K562 (cell line): Measurements from ENCODE around the gene SPOUT1. TPM values are rescaled to one million over a fixed set of nuclear protein-coding genes. Genes with fewer than 3 reads are reported as not detected.

Experiments
- ATAC-seq: fragments of 200-7000 bp; cut with Tn5 transposase; 3 replicates; pipeline ENCODE4 v1.9.1; 2020; ENCODE audit warnings: moderate library complexity
- BruUV-seq: library from RNA; stranded (reverse); fragments of 400-500 nt; replicated peaks from 2 replicates; lab custom pipeline; 2021; lab: Mats Ljungman, UMichigan
- CTCF ChIA-PET: fragments of 300-600 bp; formaldehyde crosslinking; extraction: SDS; loops from one replicate; lab custom pipeline; 2021; ENCODE audit warnings: low intra/inter-chr PET ratio; lab: Yijun Ruan, JAX
- POLR2A ChIA-PET: fragments of 300-600, 350-650 bp; sonication (Branson Sonifier 250); formaldehyde crosslinking; extraction: SDS; loops from one replicate; lab custom pipeline; 2021; ENCODE audit warnings: antibody characterized with exemption, inconsistent platforms; lab: Yijun Ruan, JAX
- DNase-seq, 4 experiments: peaks; one replicate each; pipeline versions ENCODE4 v3.0.0 to v3.0.0-alpha.2; 2011 to 2018; ENCODE audit warnings: low spot score in 3 of 4, mixed read lengths in 3 of 4; ENCODE audit errors: extremely low read depth in 1 of 4
- FAIRE-seq: peaks from 2 replicates; lab custom pipeline; 2011; peaks lifted over from hg19 to GRCh38; lab: Jason Lieb, UNC
- H2AFZ ChIP-seq: 2 replicates; pipeline ENCODE4 v1.6.0; 2011; ENCODE audit warnings: low read depth, low read length, control low read depth, inconsistent platforms
- H3K27ac ChIP-seq: fragments of 200-600 bp; 3 replicates; pipeline ENCODE4 v1.8.0; 2011; ENCODE audit warnings: low read depth, mild to moderate bottlenecking, control low read depth, inconsistent platforms, low read length, moderate library complexity, mixed read lengths; ENCODE audit errors: extremely low read depth
- H3K27me3 ChIP-seq, 2 experiments: fragments of 300-600 bp in 1 of 2; 2 replicates in 1 of 2; 3 replicates in 1 of 2; pipeline versions ENCODE4 v1.6.0 to v1.8.0; 2011; ENCODE audit warnings: inconsistent platforms in 2 of 2, low read length in 2 of 2, mild to moderate bottlenecking in 1 of 2, mixed read lengths in 1 of 2, moderate library complexity in 1 of 2; ENCODE audit not compliant: control insufficient read depth in 2 of 2, insufficient read depth in 2 of 2
- H3K36me3 ChIP-seq: fragments of 300-600 bp; 3 replicates; pipeline ENCODE4 v1.8.0; 2011; ENCODE audit warnings: mild to moderate bottlenecking, low read length, inconsistent platforms; ENCODE audit not compliant: control insufficient read depth, insufficient read depth
- H3K4me1 ChIP-seq, 2 experiments: fragments of 200-600 bp in 1 of 2; replicated peaks in 1 of 2; 2 replicates in 1 of 2; 3 replicates in 1 of 2; pipeline versions ENCODE4 v1.5.1 to v1.8.0; 2011; ENCODE audit warnings: inconsistent platforms in 2 of 2, low read length in 2 of 2, mild to moderate bottlenecking in 1 of 2, mixed read lengths in 1 of 2, moderate library complexity in 1 of 2; ENCODE audit not compliant: control insufficient read depth in 2 of 2, insufficient read depth in 2 of 2
- H3K4me2 ChIP-seq: 2 replicates; pipeline ENCODE4 v1.6.1; 2011; ENCODE audit warnings: low read length, control low read depth, inconsistent platforms, mixed read lengths; ENCODE audit not compliant: insufficient read depth
- H3K4me3 ChIP-seq: fragments of 200-600 bp; sonication (generic), shearing (Covaris generic); 2 replicates; pipeline ENCODE4 v1.5.1; 2016; ENCODE audit warnings: control low read depth, inconsistent platforms
- H3K79me2 ChIP-seq: fragments of 200-600 bp; 3 replicates; pipeline ENCODE4 v1.8.0; 2011; ENCODE audit warnings: low read length, inconsistent platforms; ENCODE audit not compliant: control insufficient read depth, insufficient read depth
- H3K9ac ChIP-seq, 2 experiments: 2 replicates each; pipeline versions ENCODE4 v1.6.0 to v1.6.1; 2011; ENCODE audit warnings: low read depth in 2 of 2, low read length in 2 of 2, control low read depth in 1 of 2, inconsistent platforms in 1 of 2, mild to moderate bottlenecking in 1 of 2, mixed read lengths in 1 of 2; ENCODE audit not compliant: insufficient read depth in 1 of 2
- H3K9me1 ChIP-seq: one replicate; pipeline ENCODE4 v1.6.0; 2011; ENCODE audit warnings: inconsistent platforms, mild to moderate bottlenecking, low read length, moderate library complexity; ENCODE audit not compliant: control insufficient read depth, insufficient read depth
- H3K9me3 ChIP-seq: replicated peaks from 2 replicates; pipeline ENCODE4 v1.5.1; 2011; ENCODE audit warnings: low read depth, low read length, inconsistent platforms; ENCODE audit not compliant: control insufficient read depth, insufficient read depth
- H4K20me1 ChIP-seq: replicated peaks from 2 replicates; pipeline ENCODE4 v1.6.1; 2011; ENCODE audit warnings: low read length, inconsistent platforms, mixed read lengths; ENCODE audit not compliant: control insufficient read depth, insufficient read depth
- CEBPG ChIP-seq, 3 experiments: fragments of 200-800 bp in 1 of 3; sonication (Bioruptor generic) in 1 of 3; sonication (generic) in 1 of 3; formaldehyde crosslinking in 1 of 3; IDR thresholded peaks in 2 of 3; conservative IDR thresholded peaks in 1 of 3; 2 replicates each; pipeline versions ENCODE4 v1.6.1 to v1.8.0; 2016 to 2022; ENCODE audit warnings: missing compliant biosample characterization in 2 of 3, missing genetic modification characterization in 2 of 3, mild to moderate bottlenecking in 1 of 3, missing genetic modification reagents in 1 of 3
- ESRRB ChIP-seq: fragments of 250-450 bp; sonication (Bioruptor Pico); IDR thresholded peaks from 2 replicates; pipeline ENCODE4 v1.5.0; 2020; ENCODE audit warnings: mild to moderate bottlenecking, moderate library complexity, borderline replicate concordance
- NFRKB ChIP-seq: fragments of 450-650 bp; IDR thresholded peaks from 2 replicates; pipeline ENCODE4 v1.6.1; 2016; ENCODE audit warnings: low read depth
- ZEB2 ChIP-seq: fragments of 450-650 bp; IDR thresholded peaks from 2 replicates; pipeline ENCODE4 v1.6.1; 2016
- ZNF395 ChIP-seq: fragments of 200-800 bp; sonication (Bioruptor generic); IDR thresholded peaks from 2 replicates; pipeline ENCODE4 v1.6.1; 2017; ENCODE audit warnings: missing genetic modification characterization, missing compliant biosample characterization
- ZNF592 ChIP-seq: fragments of 450-650 bp; IDR thresholded peaks from 2 replicates; pipeline ENCODE4 v1.6.1; 2017; ENCODE audit warnings: antibody characterized with exemption, mild to moderate bottlenecking
- ZNF644 ChIP-seq: fragments of 200-800 bp; sonication (Bioruptor generic); IDR thresholded peaks from 2 replicates; pipeline ENCODE4 v1.6.1; 2016; ENCODE audit warnings: low read depth, missing genetic modification characterization, missing compliant biosample characterization
- WGBS: fragments of 100-300 bp; shearing (Covaris generic); methylation state at CpG from one replicate; pipeline ENCODE4 v1.1.6; 2016; ENCODE audit warnings: low coverage, mixed read lengths; ENCODE audit not compliant: insufficient coverage; ENCODE audit errors: missing lambda C conversion rate; 5-methylcytosine and 5-hydroxymethylcytosine counted together
- in situ Hi-C: fragments of 300-500 bp; cut with MboI; formaldehyde crosslinking; loops from 4 replicates; pipeline ENCODE4 v1.15.0; 2018; ENCODE audit warnings: inconsistent platforms, mixed read lengths
- intact Hi-C: fragments of 100-400 bp; cut with micrococcal nuclease; formaldehyde crosslinking; loops from 2 replicates; pipeline ENCODE4 v1.14.2; 2022
- polyA plus RNA-seq, 8 experiments: library from polyadenylated mRNA; depleted of rRNA in 4 of 8; stranded (reverse) in 5 of 8; unstranded in 3 of 8; fragments of >200 nt; fragmentation: Nextera tagmentation in 2 of 8; fragmentation: Illumina TruSeq in 1 of 8; extraction: Ambion mirVana in 2 of 8; extraction: Trizol in 1 of 8; gene quantifications; 2 replicates each; pipeline versions ENCODE4 v1.2.1 to v1.2.3, GENCODE V29; 2011 to 2014; ENCODE audit warnings: inconsistent platforms in 1 of 8, missing spikeins in 1 of 8
- total RNA-seq, 7 experiments: library from RNA; depleted of rRNA in 6 of 7; stranded (reverse); fragments of >200 nt in 6 of 7; fragmentation: Illumina TruSeq in 2 of 7; extraction: Trizol in 2 of 7; gene quantifications; 2 replicates each; pipeline versions ENCODE4 v1.2.1 to v1.2.3, GENCODE V29; 2011 to 2021; ENCODE audit warnings: low replicate concordance in 1 of 7
- TF ChIP-seq, protein P1 (sequence below), 2 experiments: fragments of 450-650 bp in 1 of 2; sonication (generic) in 1 of 2; formaldehyde crosslinking; conservative IDR thresholded peaks; 2 replicates each; pipeline versions ENCODE4 v1.4.0 to v1.8.1; 2020 to 2022; ENCODE audit warnings: mild to moderate bottlenecking in 1 of 2, missing genetic modification reagents in 1 of 2
- TF ChIP-seq, protein P2 (sequence below): fragments of 450-650 bp; IDR thresholded peaks from 2 replicates; pipeline ENCODE4 v1.6.1; 2018; ENCODE audit warnings: mild to moderate bottlenecking, low read depth; ENCODE audit not compliant: partially characterized antibody

Gene SPOUT1
- total and polyA plus RNA-seq, 9 of the 15 experiments (the other 6 are each of a cell fraction or from before 2014, with no cell fraction given): 10.6 to 121 (median 37.4) TPM

- H3K79me2 ChIP-seq: no peaks in the 10 kb centered on the region
- H3K27me3 ChIP-seq: no peaks in the 10 kb centered on the region
- H3K27ac ChIP-seq: peak overlapping the region; percentile 70
- BruUV-seq: no TSS peak
- peaks cover 7% of the 10 kb centered on the region for H3K9me3 ChIP-seq
- H4K20me1 ChIP-seq: no peaks in the 10 kb centered on the region
- H3K4me2 ChIP-seq: no peak overlapping the region
- no peaks in the 10 kb centered on the region for H3K9me1 ChIP-seq
- in situ Hi-C loops (no loop called here), intact Hi-C loops (no loop called here)
- ChIA-PET CTCF (interaction anchor here (0.7 kb wide), 1 partner anchor 79 kb away, joined by 3 read pairs; no protein-coding TSS in a partner anchor), POLR2A (interaction anchor here (0.7 to 1.6 kb wide), 4 partner anchors 8 to 1842 kb away, joined by 3 to 8 read pairs (median 3); no protein-coding TSS in a partner anchor)
- H3K4me3 ChIP-seq: no peak overlapping the region
- DNase-seq (no peak), FAIRE-seq (no peak), ATAC-seq (peak; percentile 49)
- peaks cover 11 to 14% of the 10 kb centered on the region in 2 experiments; a peak in 3 of 5 replicates for H3K4me1 ChIP-seq
- no peaks in the 10 kb centered on the region for H3K36me3 ChIP-seq
- H2AFZ ChIP-seq: peak overlapping the region; percentile 38; the same call in 1 of the 2 replicates
- 59% methylated on average over 7 of the region's 7 CpGs for WGBS
- H3K9ac ChIP-seq: peak overlapping the region in 1 of 2 experiments; percentile 31; a peak in 1 of 4 replicates
- TF ChIP-seq ZNF644 (no peak), ESRRB (CRISPR knock-in tag) (no peak), ZNF395 (CRISPR knock-in tag) (no peak), NFRKB (0 out of 2 replicates have a peak, but pooled peaks have one; percentile 49), ZEB2 (peak; percentile 39; the same call in 1 of the 2 replicates), CEBPG (CRISPR knock-in tag; IDR thresholded peaks at IDR 0.05) (peak; percentile 60; the same call in 1 of the 2 replicates), CEBPG (tag; conservative IDR thresholded peaks at IDR 0.05 in 1 of 2, IDR thresholded peaks at IDR 0.05 in 1 of 2) (0 out of 4 replicates have a peak, but pooled peaks of 1 of the 2 experiments have one; percentile 27), ZNF592 (peak; percentile 61; the same call in 1 of the 2 replicates)
- TF ChIP-seq, protein P1, sequence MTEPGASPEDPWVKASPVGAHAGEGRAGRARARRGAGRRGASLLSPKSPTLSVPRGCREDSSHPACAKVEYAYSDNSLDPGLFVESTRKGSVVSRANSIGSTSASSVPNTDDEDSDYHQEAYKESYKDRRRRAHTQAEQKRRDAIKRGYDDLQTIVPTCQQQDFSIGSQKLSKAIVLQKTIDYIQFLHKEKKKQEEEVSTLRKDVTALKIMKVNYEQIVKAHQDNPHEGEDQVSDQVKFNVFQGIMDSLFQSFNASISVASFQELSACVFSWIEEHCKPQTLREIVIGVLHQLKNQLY (CRISPR knock-in tag; conservative IDR thresholded peaks at IDR 0.05): no peak
- TF ChIP-seq, protein P2, sequence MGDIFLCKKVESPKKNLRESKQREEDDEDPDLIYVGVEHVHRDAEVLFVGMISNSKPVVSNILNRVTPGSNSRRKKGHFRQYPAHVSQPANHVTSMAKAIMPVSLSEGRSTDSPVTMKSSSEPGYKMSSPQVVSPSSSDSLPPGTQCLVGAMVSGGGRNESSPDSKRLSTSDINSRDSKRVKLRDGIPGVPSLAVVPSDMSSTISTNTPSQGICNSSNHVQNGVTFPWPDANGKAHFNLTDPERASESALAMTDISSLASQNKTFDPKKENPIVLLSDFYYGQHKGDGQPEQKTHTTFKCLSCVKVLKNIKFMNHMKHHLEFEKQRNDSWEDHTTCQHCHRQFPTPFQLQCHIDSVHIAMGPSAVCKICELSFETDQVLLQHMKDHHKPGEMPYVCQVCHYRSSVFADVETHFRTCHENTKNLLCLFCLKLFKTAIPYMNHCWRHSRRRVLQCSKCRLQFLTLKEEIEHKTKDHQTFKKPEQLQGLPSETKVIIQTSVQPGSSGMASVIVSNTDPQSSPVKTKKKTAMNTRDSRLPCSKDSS: peak; percentile 64
These were observed 48.2 kb downstream of the SPOUT1 start for GRCh38 chr9:128781187-128782070.
